GM18868 (cell line): ENCODE results near the gene CMIP.
"Not testable (repeated sequence)": the region's sequence is repeated elsewhere in the genome, so short reads cannot be mapped to it uniquely, and the experiment has no call there.

Source experiments
- ATAC-seq: cut with Tn5 transposase; IDR thresholded peaks from one replicate; pipeline ENCODE4 v1.9.1; 2021; ENCODE audit warnings: mild to moderate bottlenecking, moderate library complexity; ENCODE audit not compliant: unreplicated experiment

CMIP gene

GRCh38 chr16:81513204-81514040, 68.8 kb downstream of the CMIP start:
- ATAC-seq, result peak; percentile 12

GRCh38 chr16:81514041-81514559, 69.5 kb downstream of the CMIP start:
- peak; percentile 63 for ATAC-seq

GRCh38 chr16:81514568-81515258, 70.1 kb downstream of the CMIP start:
- no peak for ATAC-seq

GRCh38 chr16:81515281-81515680, 70.7 kb downstream of the CMIP start:
- no peak for ATAC-seq

GRCh38 chr16:81515721-81516120, 71.1 kb downstream of the CMIP start:
- ATAC-seq, result no peak

- ATAC-seq, result no peak
Observed at GRCh38 chr16:81516478-81517149, 72.0 kb downstream of the CMIP start.

- ATAC-seq, result no peak
Observed at GRCh38 chr16:81517150-81517499, 72.5 kb downstream of the CMIP start.

- no peak for ATAC-seq
Observed at GRCh38 chr16:81517629-81518438, 73.2 kb downstream of the CMIP start.

GRCh38 chr16:81518439-81518757, 73.8 kb downstream of the CMIP start:
- ATAC-seq, result no peak

GRCh38 chr16:81519301-81520150, 74.9 kb downstream of the CMIP start:
- no peak for ATAC-seq

GRCh38 chr16:81520151-81520470, 75.5 kb downstream of the CMIP start:
- ATAC-seq, result no peak

GRCh38 chr16:81520560-81521135, 76.0 kb downstream of the CMIP start:
- no peak for ATAC-seq

- ATAC-seq, result peak; percentile 62
Observed at GRCh38 chr16:81521141-81521626, 76.6 kb downstream of the CMIP start.

- no peak for ATAC-seq
Observed at GRCh38 chr16:81522108-81522701, 77.6 kb downstream of the CMIP start.

GRCh38 chr16:81522851-81523250, 78.2 kb downstream of the CMIP start:
- not testable (repeated sequence) for ATAC-seq

- ATAC-seq, result no peak
Observed at GRCh38 chr16:81523387-81524115, 78.9 kb downstream of the CMIP start.

- ATAC-seq, result no peak
Observed at GRCh38 chr16:81524382-81524781, 79.8 kb downstream of the CMIP start.

GRCh38 chr16:81524885-81525284, 80.3 kb downstream of the CMIP start:
- not testable (repeated sequence) for ATAC-seq

- ATAC-seq, result no peak
Observed at GRCh38 chr16:81526199-81526598, 81.6 kb downstream of the CMIP start.
